Measurements from ENCODE around the gene VARS2. TPM values are rescaled to one million over a fixed set of nuclear protein-coding genes. Genes with fewer than 3 reads are reported as not detected.
A peak's percentile ranks its signal among the peaks of the same experiment; 100 is the strongest.

VARS2 gene
- polyA plus RNA-seq, 1 donor (not counting 4 experiments of a cell fraction or from before 2014, with no cell fraction given) = 13.8 TPM

DNA sequence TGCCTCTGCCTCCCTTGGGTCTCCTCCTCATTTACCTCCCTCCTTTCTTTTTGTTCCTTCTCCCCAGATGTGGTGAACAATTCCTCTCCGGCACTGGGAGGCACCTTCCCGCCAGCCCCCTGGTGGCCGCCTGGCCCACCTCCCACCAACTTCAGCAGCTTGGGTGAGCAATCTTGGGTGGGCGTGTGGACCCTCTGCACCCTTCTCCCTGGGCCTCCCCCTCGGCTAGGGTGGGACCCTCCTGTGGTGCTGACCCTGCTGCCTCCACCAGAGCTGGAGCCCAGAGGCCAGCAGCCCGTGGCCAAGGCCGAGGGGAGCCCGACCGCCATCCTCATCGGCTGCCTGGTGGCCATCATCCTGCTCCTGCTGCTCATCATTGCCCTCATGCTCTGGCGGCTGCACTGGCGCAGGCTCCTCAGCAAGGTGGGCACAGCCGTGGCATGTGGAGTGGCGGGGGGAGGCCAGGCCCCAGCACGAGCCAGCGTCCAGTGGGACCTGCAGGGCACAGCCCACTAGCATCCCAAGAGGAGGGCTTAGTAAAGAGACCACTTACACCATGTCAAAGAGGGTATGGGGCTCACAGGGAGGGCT, 20.9 kb upstream of the VARS2 start:
- no peak overlapping the region for H3K4me2 ChIP-seq (ENCODE audit: control insufficient read depth, extremely low read depth, insufficient read depth, low read depth, low read length)
- DNase-seq (ENCODE audit: low read depth, low spot score) = no peak
- no peaks in the 10 kb centered on the region for H3K9me3 ChIP-seq (ENCODE audit: control insufficient read depth, low read depth, low read length)
- H3K27ac ChIP-seq (ENCODE audit: control insufficient read depth, insufficient read depth, low read length) = no peak overlapping the region
- H3K4me3 ChIP-seq (ENCODE audit: control insufficient read depth in 2 of 3, extremely low read depth in 1 of 3, insufficient read depth in 2 of 3, low read depth in 1 of 3, low read length in 3 of 3) = no peak overlapping the region
- peaks cover 73 to 74% of the 10 kb centered on the region in 2 experiments for H3K36me3 ChIP-seq (ENCODE audit: control insufficient read depth in 2 of 2, extremely low read depth in 1 of 2, insufficient read depth in 2 of 2, low read length in 2 of 2)
- no peak overlapping the region for H2AFZ ChIP-seq (ENCODE audit: control insufficient read depth, low read length)
- H3K27me3 ChIP-seq (ENCODE audit: control insufficient read depth, extremely low read depth, insufficient read depth, low read length) = no peaks in the 10 kb centered on the region
- dilution Hi-C loops (cut with MboI; ENCODE audit: extremely low pct_ligation_motif_present, low sequenced_read_pairs) = no loop called here
- TF ChIP-seq, protein P1, sequence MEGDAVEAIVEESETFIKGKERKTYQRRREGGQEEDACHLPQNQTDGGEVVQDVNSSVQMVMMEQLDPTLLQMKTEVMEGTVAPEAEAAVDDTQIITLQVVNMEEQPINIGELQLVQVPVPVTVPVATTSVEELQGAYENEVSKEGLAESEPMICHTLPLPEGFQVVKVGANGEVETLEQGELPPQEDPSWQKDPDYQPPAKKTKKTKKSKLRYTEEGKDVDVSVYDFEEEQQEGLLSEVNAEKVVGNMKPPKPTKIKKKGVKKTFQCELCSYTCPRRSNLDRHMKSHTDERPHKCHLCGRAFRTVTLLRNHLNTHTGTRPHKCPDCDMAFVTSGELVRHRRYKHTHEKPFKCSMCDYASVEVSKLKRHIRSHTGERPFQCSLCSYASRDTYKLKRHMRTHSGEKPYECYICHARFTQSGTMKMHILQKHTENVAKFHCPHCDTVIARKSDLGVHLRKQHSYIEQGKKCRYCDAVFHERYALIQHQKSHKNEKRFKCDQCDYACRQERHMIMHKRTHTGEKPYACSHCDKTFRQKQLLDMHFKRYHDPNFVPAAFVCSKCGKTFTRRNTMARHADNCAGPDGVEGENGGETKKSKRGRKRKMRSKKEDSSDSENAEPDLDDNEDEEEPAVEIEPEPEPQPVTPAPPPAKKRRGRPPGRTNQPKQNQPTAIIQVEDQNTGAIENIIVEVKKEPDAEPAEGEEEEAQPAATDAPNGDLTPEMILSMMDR (optimal IDR thresholded peaks at IDR 0.05 in 1 of 3, IDR thresholded peaks at IDR 0.05 in 1 of 3, conservative IDR thresholded peaks at IDR 0.05 in 1 of 3; ENCODE audit: extremely low read depth in 1 of 3, insufficient read depth in 2 of 3, low read length in 3 of 3) = peak in 1 of 3 experiments; percentile 9
- TF ChIP-seq EZH2 (IDR thresholded peaks at IDR 0.05; ENCODE audit: low read length) = no peak
- H4K20me1 ChIP-seq (ENCODE audit: control insufficient read depth, extremely low read depth, insufficient read depth, low read length) = peaks cover 25% of the 10 kb centered on the region
- peaks cover 24% of the 10 kb centered on the region for H3K4me1 ChIP-seq (ENCODE audit: control insufficient read depth, extremely low read depth, insufficient read depth, low read length)
- no peak overlapping the region for H3K9ac ChIP-seq (ENCODE audit: control insufficient read depth, extremely low read depth, insufficient read depth, low read length)
- no peak for FAIRE-seq
- H3K79me2 ChIP-seq (ENCODE audit: control insufficient read depth, insufficient read depth, low read length) = peaks cover 59% of the 10 kb centered on the region
- peaks cover 6% of the 10 kb centered on the region for H3K9me1 ChIP-seq (ENCODE audit: control insufficient read depth, extremely low read depth, insufficient read depth, low read length)

DNA sequence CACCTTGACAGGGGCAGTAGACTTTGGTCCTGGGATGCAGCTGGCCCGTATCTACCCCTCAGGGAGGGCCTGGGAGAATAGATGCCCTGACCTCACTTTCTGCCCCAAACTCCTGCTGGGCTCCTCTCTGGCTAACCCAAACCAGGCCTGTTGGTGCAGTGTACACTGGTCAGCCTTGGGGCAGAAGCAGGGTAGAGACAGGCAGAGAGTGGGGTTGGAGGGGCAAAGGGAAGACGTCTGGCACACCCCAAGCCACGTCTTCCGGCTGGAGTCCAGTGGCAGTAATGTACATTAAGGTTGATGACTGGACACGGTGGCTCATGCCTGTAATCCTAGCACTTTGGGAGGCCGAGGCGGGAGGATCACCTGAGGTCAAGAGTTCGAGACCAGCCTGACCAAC, 20.4 kb upstream of the VARS2 start:
- peaks cover 53% of the 10 kb centered on the region for H3K79me2 ChIP-seq (ENCODE audit: control insufficient read depth, insufficient read depth, low read length)
- no peak overlapping the region for H3K9ac ChIP-seq (ENCODE audit: control insufficient read depth, extremely low read depth, insufficient read depth, low read length)
- DNase-seq (ENCODE audit: low read depth, low spot score) (no peak), FAIRE-seq (no peak)
- H3K4me2 ChIP-seq (ENCODE audit: control insufficient read depth, extremely low read depth, insufficient read depth, low read depth, low read length) = no peak overlapping the region
- H3K27me3 ChIP-seq (ENCODE audit: control insufficient read depth, extremely low read depth, insufficient read depth, low read length) = no peaks in the 10 kb centered on the region
- peaks cover 24% of the 10 kb centered on the region for H4K20me1 ChIP-seq (ENCODE audit: control insufficient read depth, extremely low read depth, insufficient read depth, low read length)
- H3K4me3 ChIP-seq (ENCODE audit: control insufficient read depth in 2 of 3, extremely low read depth in 1 of 3, insufficient read depth in 2 of 3, low read depth in 1 of 3, low read length in 3 of 3) = no peak overlapping the region
- H3K27ac ChIP-seq (ENCODE audit: control insufficient read depth, insufficient read depth, low read length) = no peak overlapping the region
- no peak overlapping the region for H2AFZ ChIP-seq (ENCODE audit: control insufficient read depth, low read length)
- peaks cover 19% of the 10 kb centered on the region for H3K4me1 ChIP-seq (ENCODE audit: control insufficient read depth, extremely low read depth, insufficient read depth, low read length)
- H3K9me1 ChIP-seq (ENCODE audit: control insufficient read depth, extremely low read depth, insufficient read depth, low read length) = peaks cover 5% of the 10 kb centered on the region
- H3K36me3 ChIP-seq (ENCODE audit: control insufficient read depth in 2 of 2, extremely low read depth in 1 of 2, insufficient read depth in 2 of 2, low read length in 2 of 2) = peaks cover 73 to 76% of the 10 kb centered on the region in 2 experiments
- H3K9me3 ChIP-seq (ENCODE audit: control insufficient read depth, low read depth, low read length) = no peaks in the 10 kb centered on the region
- dilution Hi-C loops (cut with MboI; ENCODE audit: extremely low pct_ligation_motif_present, low sequenced_read_pairs) = no loop called here
- TF ChIP-seq, protein P1 (optimal IDR thresholded peaks at IDR 0.05 in 1 of 3, IDR thresholded peaks at IDR 0.05 in 1 of 3, conservative IDR thresholded peaks at IDR 0.05 in 1 of 3; ENCODE audit: extremely low read depth in 1 of 3, insufficient read depth in 2 of 3, low read length in 3 of 3) = no peak
- no peak for TF ChIP-seq EZH2 (IDR thresholded peaks at IDR 0.05; ENCODE audit: low read length)

Measured in keratinocyte (primary cell).